Fibroblast of mammary gland (primary cell): ENCODE measurements around the gene LRP1-AS.

Experiments
- DNase-seq: peaks from one replicate; pipeline ENCODE4 v3.0.0-alpha.2; 2010; ENCODE audit warnings: low read depth
- H3K4me3 ChIP-seq: 2 replicates; pipeline ENCODE4 v1.5.1; 2011; ENCODE audit warnings: low read depth, mild to moderate bottlenecking, low read length, moderate library complexity; ENCODE audit not compliant: control insufficient read depth
- CTCF ChIP-seq: conservative IDR thresholded peaks from 2 replicates; pipeline ENCODE4 v1.5.1; 2011; ENCODE audit warnings: low read depth, low read length, inconsistent platforms; ENCODE audit not compliant: control insufficient read depth, insufficient read depth

Gene LRP1-AS

GRCh38 chr12:57104292-57104910 is 43.0 kb downstream of the LRP1-AS start:
- TF ChIP-seq CTCF, result no peak
- H3K4me3 ChIP-seq, result no peak overlapping the region
- DNase-seq, result no peak

GRCh38 chr12:57103856-57104255 is 43.6 kb downstream of the LRP1-AS start:
- no peak for DNase-seq
- no peak for TF ChIP-seq CTCF
- H3K4me3 ChIP-seq, result no peak overlapping the region

GRCh38 chr12:57101892-57102695 is 45.3 kb downstream of the LRP1-AS start:
- H3K4me3 ChIP-seq, result no peak overlapping the region
- peak; percentile 21 for DNase-seq
- TF ChIP-seq CTCF, result no peak

DNA sequence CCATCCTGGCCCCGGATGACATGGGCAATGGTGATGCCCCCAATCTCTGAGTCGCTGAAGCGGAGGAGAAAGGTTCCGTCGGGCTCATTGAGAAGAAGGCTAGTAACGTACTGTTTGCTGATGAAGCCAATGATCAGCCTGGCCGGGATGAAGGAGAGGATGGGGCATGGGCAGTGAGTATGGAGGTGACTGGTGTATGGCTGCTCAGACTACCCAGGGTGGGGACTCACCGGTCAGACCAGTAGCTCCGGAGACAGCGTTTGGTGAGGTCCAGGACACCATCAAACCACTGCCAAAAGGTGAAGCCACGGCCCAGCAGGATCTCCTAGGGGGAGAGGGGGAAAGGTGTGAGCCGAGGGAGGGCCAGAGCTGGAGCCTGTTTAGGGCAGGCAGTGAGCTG is 47.7 kb downstream of the LRP1-AS start:
- no peak overlapping the region for H3K4me3 ChIP-seq
- no peak for DNase-seq
- TF ChIP-seq CTCF, result no peak

DNA sequence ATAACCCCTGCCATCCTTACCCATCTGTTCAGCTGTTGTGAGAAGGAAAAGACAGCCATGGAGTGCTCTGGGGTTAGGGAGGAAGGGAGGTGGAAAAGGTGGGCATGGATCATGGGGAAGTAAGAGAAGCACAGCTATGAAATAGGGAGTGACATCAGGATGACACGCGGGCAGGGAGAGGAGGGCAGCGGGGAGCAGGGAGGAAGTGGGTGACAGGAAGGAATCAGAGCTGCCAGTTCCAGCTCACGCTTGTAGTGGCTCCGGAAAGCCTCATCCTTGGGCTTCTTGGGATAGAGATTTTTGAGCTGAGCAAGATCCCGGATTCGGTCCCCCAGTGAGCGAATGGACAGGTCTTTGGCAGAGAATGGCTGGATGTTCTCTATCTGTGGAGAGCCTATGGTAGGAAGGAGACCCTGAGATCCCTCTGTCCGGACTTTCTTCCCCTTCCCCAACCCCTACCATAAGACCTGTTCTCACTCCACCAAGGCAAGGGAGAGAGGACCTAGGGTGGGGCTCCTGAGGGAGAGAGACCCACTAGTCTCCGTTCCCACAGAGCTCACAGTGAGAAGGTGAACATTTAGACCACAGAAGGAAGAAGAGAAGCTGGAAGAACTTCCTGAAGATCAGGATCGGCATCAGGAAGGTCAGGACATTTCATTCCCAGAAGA is 48.2 kb downstream of the LRP1-AS start:
- no peak for DNase-seq
- H3K4me3 ChIP-seq, result no peak overlapping the region
- no peak for TF ChIP-seq CTCF

DNA sequence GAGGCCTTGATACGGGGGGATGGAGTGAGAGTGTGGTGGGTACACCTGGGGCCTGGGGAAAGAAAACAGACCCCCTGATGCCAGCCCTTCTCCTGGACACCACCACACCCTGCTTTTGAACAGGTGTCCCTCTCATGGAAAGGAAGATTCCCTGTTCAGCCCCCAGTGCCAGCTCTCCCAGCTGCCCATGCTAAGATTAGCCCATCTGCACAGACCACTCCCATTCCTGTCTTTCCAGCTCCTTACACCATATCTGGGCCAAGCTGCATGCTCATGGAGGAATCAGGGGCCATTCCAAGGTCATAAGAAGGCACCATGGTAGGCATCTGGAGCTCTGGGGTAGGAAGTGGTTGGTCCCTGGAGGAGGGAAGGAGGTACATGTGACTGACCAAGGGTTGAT is 48.9 kb downstream of the LRP1-AS start:
- no peak overlapping the region for H3K4me3 ChIP-seq
- DNase-seq, result no peak
- no peak for TF ChIP-seq CTCF
